Suprapubic skin (tissue), 4 donors: ENCODE results near the gene SIRT6. TPM values are rescaled to one million over a fixed set of nuclear protein-coding genes. Genes with fewer than 3 reads are reported as not detected.
A peak's percentile ranks its signal among the peaks of the same experiment; 100 is the strongest.

Experiments
- DNase-seq, 2 donors: peaks; one replicate each; pipeline ENCODE4 v3.0.0-alpha.2; 2019; ENCODE audit warnings: low spot score in 2 of 2
- H3K27ac ChIP-seq: fragments of 200-600 bp; sonication (generic); one replicate; pipeline ENCODE4 v1.5.1; 2019
- H3K27me3 ChIP-seq: fragments of 200-600 bp; sonication (generic); one replicate; pipeline ENCODE4 v1.5.1; 2019
- H3K36me3 ChIP-seq: fragments of 200-600 bp; sonication (generic); one replicate; pipeline ENCODE4 v1.5.1; 2019
- H3K4me1 ChIP-seq: fragments of 200-600 bp; sonication (generic); one replicate; pipeline ENCODE4 v1.5.1; 2019
- H3K4me3 ChIP-seq: fragments of 200-600 bp; sonication (generic); one replicate; pipeline ENCODE4 v1.5.1; 2019; ENCODE audit warnings: mild to moderate bottlenecking
- H3K9me3 ChIP-seq: fragments of 200-600 bp; sonication (generic); one replicate; pipeline ENCODE4 v1.5.1; 2019
- EP300 ChIP-seq: sonication (generic); formaldehyde crosslinking; IDR thresholded peaks from one replicate; pipeline ENCODE4 v1.6.1; 2017; ENCODE audit warnings: antibody characterized with exemption
- POLR2A ChIP-seq, 2 donors: fragments of 450-650 bp; IDR thresholded peaks; one replicate each; pipeline ENCODE4 v1.6.1; 2017; ENCODE audit warnings: antibody characterized with exemption in 2 of 2, mild to moderate bottlenecking in 2 of 2, moderate library complexity in 2 of 2
- POLR2AphosphoS5 ChIP-seq, 3 donors: sonication (generic); formaldehyde crosslinking; IDR thresholded peaks; one replicate each; pipeline ENCODE4 v1.6.1; 2017; ENCODE audit warnings: antibody characterized with exemption in 3 of 3
- WGBS: methylation state at CpG from one replicate; pipeline ENCODE4 v1.1.5; 2018; 5-methylcytosine and 5-hydroxymethylcytosine counted together
- total RNA-seq, 4 donors: library from RNA; depleted of rRNA; stranded (reverse); fragments of >200 nt; gene quantifications; one replicate each; pipeline ENCODE4 v1.1.0, GENCODE V29; 2016
- TF ChIP-seq, protein P1 (sequence below), 2 donors: fragments of 200-600 bp in 1 of 2; fragments of 450-650 bp in 1 of 2; sonication (generic) in 1 of 2; IDR thresholded peaks; one replicate each; pipeline ENCODE4 v1.5.1; 2016 to 2019; ENCODE audit warnings: antibody characterized with exemption in 2 of 2, mild to moderate bottlenecking in 1 of 2, moderate library complexity in 1 of 2

Gene SIRT6
- total RNA-seq, 4 donors from 2014 or later = 28.1 to 45.7 (median 31.8) TPM

DNA sequence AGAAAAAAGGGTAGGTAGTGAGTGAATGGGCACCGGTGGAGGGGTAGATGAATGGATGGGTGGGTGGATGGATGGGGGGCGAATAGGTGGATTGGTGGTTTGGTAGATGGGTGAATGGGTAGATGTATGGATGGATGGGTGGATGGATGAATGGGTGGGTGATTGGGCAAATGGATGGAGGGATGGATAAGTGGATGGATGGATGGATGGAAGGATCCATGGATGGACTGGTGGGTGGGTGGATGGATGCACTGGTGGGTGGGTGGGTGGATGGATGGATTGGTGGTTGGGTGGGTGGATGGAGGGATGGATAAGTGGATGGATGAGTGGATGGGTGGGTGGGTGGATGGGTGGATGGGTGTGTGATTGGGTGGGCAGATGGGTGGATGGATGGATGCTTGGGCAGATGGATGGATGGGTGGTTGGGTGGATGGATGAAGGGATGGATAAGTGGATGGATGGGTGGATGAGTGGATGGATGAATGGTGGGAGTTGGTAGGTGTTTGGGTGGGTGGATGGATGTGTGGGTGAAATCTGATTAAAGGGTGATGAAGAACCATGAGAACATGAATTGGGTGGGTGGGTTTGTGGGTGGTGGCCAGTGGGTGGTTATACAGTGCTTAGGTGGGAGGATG, 2.5 kb upstream of the SIRT6 start:
- Histone ChIP-seq H3K4me3 (no peak overlapping the region), H3K36me3 (peaks cover 6% of the 10 kb centered on the region), H3K4me1 (peaks cover 25% of the 10 kb centered on the region), H3K27ac (no peak overlapping the region), H3K27me3 (peaks cover 3% of the 10 kb centered on the region), H3K9me3 (no peaks in the 10 kb centered on the region)
- TF ChIP-seq, protein P1, sequence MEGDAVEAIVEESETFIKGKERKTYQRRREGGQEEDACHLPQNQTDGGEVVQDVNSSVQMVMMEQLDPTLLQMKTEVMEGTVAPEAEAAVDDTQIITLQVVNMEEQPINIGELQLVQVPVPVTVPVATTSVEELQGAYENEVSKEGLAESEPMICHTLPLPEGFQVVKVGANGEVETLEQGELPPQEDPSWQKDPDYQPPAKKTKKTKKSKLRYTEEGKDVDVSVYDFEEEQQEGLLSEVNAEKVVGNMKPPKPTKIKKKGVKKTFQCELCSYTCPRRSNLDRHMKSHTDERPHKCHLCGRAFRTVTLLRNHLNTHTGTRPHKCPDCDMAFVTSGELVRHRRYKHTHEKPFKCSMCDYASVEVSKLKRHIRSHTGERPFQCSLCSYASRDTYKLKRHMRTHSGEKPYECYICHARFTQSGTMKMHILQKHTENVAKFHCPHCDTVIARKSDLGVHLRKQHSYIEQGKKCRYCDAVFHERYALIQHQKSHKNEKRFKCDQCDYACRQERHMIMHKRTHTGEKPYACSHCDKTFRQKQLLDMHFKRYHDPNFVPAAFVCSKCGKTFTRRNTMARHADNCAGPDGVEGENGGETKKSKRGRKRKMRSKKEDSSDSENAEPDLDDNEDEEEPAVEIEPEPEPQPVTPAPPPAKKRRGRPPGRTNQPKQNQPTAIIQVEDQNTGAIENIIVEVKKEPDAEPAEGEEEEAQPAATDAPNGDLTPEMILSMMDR (IDR thresholded peaks at IDR 0.05) = no peak
- no peak for TF ChIP-seq EP300
- TF ChIP-seq POLR2AphosphoS5 (IDR thresholded peaks at IDR 0.05) = no peak
- TF ChIP-seq POLR2A (IDR thresholded peaks at IDR 0.05) = no peak
- no peak for DNase-seq
- 94% methylated on average over 2 of the region's 2 CpGs for WGBS

- Histone ChIP-seq H3K27ac (no peak overlapping the region), H3K9me3 (no peaks in the 10 kb centered on the region), H3K4me1 (peaks cover 25% of the 10 kb centered on the region), H3K4me3 (no peak overlapping the region), H3K36me3 (peaks cover 7% of the 10 kb centered on the region), H3K27me3 (peaks cover 3% of the 10 kb centered on the region)
- TF ChIP-seq POLR2A (IDR thresholded peaks at IDR 0.05) (no peak), EP300 (no peak), POLR2AphosphoS5 (IDR thresholded peaks at IDR 0.05) (no peak)
- TF ChIP-seq, protein P1 (IDR thresholded peaks at IDR 0.05) = no peak
- whole genome bisulfite sequencing = 50% methylated on average over 11 of the region's 23 CpGs
- DNase-seq = no peak
These were observed 1.8 kb upstream of the SIRT6 start for GRCh38 chr19:4183967-4184717.

DNA sequence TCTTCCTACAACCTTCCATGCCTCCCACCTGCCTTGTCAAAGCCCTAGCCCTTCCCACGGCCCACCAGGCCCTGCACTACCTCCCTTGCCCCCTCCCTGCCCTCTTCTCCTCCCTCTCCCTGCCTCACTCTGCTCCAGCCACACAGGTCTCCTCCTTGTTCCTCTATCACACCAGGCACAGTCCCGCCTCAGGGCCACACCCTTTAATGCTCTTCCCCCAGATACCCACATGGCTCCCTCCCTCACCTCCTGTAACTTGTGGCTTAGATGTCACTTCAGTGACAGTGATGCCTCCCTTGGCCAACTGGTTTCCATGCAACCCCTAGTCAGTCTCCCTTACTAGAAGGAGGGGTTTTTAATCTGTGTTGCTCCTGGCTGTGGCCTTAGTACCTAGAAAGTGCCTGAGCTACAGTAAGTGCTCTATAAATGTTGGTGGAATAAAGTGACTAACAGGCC, 1.3 kb downstream of the SIRT6 start:
- WGBS = 63% methylated on average over 2 of the region's 2 CpGs
- Histone ChIP-seq H3K27ac (no peak overlapping the region), H3K4me3 (peak overlapping the region; percentile 74)

GRCh38 chr19:4178990-4179389, 3.4 kb downstream of the SIRT6 start:
- Histone ChIP-seq H3K27me3 (no peaks in the 10 kb centered on the region), H3K36me3 (peaks cover 53% of the 10 kb centered on the region), H3K4me1 (peaks cover 24% of the 10 kb centered on the region), H3K9me3 (no peaks in the 10 kb centered on the region), H3K4me3 (no peak overlapping the region), H3K27ac (no peak overlapping the region)
- DNase-seq = no peak
- TF ChIP-seq, protein P1 (IDR thresholded peaks at IDR 0.05) = no peak
- TF ChIP-seq EP300 (no peak), POLR2A (IDR thresholded peaks at IDR 0.05) (no peak), POLR2AphosphoS5 (IDR thresholded peaks at IDR 0.05) (no peak)
- WGBS = 96% methylated on average over 12 of the region's 18 CpGs

More for the DNA sequence above, 1.3 kb downstream of the SIRT6 start:
- Histone ChIP-seq H3K9me3 (no peaks in the 10 kb centered on the region), H3K27me3 (no peaks in the 10 kb centered on the region), H3K36me3 (peaks cover 37% of the 10 kb centered on the region), H3K4me1 (peaks cover 25% of the 10 kb centered on the region)
- DNase-seq = no peak
- no peak for TF ChIP-seq POLR2AphosphoS5 (IDR thresholded peaks at IDR 0.05)
- TF ChIP-seq EP300 = no peak
- TF ChIP-seq POLR2A (IDR thresholded peaks at IDR 0.05) = no peak
- TF ChIP-seq, protein P1 (IDR thresholded peaks at IDR 0.05) = no peak

- peaks cover 24% of the 10 kb centered on the region for H3K4me1 ChIP-seq
- DNase-seq = no peak
- H3K4me3 ChIP-seq = no peak overlapping the region
- H3K27ac ChIP-seq = no peak overlapping the region
- H3K9me3 ChIP-seq = no peaks in the 10 kb centered on the region
- 93% methylated on average over 5 of the region's 5 CpGs for WGBS
- H3K36me3 ChIP-seq = peaks cover 53% of the 10 kb centered on the region
- H3K27me3 ChIP-seq = peaks cover 10% of the 10 kb centered on the region
- TF ChIP-seq POLR2AphosphoS5 (IDR thresholded peaks at IDR 0.05) (no peak), POLR2A (IDR thresholded peaks at IDR 0.05) (no peak), EP300 (no peak)
- TF ChIP-seq, protein P1 (IDR thresholded peaks at IDR 0.05) = no peak
These were observed 5.2 kb downstream of the SIRT6 start for GRCh38 chr19:4177146-4177545.
